ENCODE measurements around the gene UBR4.

Gene UBR4

GRCh38 chr1:19028110-19028509, 182.0 kb downstream of the UBR4 start:
- no peak overlapping the region for H3K27ac ChIP-seq
- no peak overlapping the region for H3K4me3 ChIP-seq (ENCODE audit: low read depth, low read length)
- no peak for TF ChIP-seq CTCF (IDR thresholded peaks at IDR 0.05; ENCODE audit: low read depth, low read length, missing control alignments)
- DNase-seq: no peak
- in situ Hi-C loops (cut with HindIII; ENCODE audit: low pct_ligation_motif_present, low sequenced_read_pairs): no loop called here
- H3K36me3 ChIP-seq (replicated peaks): no peaks in the 10 kb centered on the region
- no peaks in the 10 kb centered on the region for H3K27me3 ChIP-seq (replicated peaks)

All from brain microvascular endothelial cell (primary cell).